ENCODE measurements around the gene PCDH7.

PCDH7 gene, protein sequence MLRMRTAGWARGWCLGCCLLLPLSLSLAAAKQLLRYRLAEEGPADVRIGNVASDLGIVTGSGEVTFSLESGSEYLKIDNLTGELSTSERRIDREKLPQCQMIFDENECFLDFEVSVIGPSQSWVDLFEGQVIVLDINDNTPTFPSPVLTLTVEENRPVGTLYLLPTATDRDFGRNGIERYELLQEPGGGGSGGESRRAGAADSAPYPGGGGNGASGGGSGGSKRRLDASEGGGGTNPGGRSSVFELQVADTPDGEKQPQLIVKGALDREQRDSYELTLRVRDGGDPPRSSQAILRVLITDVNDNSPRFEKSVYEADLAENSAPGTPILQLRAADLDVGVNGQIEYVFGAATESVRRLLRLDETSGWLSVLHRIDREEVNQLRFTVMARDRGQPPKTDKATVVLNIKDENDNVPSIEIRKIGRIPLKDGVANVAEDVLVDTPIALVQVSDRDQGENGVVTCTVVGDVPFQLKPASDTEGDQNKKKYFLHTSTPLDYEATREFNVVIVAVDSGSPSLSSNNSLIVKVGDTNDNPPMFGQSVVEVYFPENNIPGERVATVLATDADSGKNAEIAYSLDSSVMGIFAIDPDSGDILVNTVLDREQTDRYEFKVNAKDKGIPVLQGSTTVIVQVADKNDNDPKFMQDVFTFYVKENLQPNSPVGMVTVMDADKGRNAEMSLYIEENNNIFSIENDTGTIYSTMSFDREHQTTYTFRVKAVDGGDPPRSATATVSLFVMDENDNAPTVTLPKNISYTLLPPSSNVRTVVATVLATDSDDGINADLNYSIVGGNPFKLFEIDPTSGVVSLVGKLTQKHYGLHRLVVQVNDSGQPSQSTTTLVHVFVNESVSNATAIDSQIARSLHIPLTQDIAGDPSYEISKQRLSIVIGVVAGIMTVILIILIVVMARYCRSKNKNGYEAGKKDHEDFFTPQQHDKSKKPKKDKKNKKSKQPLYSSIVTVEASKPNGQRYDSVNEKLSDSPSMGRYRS (N-terminal part only)

DNA sequence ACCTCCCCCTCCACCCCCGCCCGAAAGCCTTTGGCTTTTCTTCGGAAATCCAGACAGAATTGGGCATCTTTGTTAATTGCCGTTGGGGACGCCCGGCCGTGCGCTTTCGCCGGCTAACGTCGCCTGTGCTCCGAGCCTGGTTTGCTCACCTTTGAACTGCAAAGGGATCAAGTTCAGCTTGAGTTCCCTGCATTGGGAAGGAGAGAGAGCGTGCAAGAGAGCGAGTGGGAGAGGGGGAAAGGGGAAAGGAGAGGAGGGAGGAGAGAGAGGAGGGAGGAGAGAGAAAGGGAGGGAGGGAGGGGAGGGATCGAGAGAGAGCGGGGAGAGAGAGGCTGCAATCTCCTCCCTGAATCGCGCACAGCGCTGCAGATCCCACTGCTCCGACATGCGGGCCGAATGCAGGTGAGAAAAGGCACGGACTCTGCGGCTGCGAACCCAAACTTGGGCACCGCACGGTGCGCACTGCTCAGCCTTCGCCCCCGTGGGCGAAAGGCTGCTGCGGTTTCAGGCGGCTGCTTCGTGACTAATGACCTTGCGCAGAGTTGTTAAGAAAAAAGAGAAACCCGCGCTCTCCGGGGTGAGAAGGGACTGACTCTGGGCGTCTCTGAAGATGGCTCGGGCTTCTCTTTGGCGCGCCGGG is at the start of gene PCDH7:
Gene PCDH7, plus strand, starts transcription at position 349 of the 640 bp plus-strand sequence. CDS start 1,054 bp downstream, outside the sequence.
- DNase-seq, result no peak

DNA sequence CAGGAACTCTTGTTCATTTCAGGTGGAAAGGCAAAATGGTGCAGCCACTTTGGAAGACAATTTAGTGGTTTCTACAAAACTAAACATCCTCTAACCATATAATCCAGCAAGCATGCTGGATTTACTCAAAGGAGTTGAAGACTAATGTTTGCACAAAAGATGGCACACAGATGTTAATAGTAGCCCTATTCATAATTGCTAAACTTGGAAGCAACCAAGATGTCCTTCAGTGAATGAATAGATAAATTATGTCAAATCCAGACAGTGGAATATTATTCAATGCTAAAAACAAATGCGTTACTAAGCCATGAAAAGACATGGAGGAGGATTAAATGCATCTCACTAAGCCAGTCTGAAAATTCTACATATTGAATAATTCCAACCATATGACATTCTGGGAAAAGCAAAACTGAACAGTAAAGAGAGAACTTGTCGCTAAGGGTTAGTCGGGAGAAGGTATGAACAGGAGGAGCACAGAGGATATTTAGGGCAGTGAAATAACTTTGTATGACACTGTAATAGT is 48.2 kb upstream of the PCDH7 start:
- DNase-seq, result no peak

DNA sequence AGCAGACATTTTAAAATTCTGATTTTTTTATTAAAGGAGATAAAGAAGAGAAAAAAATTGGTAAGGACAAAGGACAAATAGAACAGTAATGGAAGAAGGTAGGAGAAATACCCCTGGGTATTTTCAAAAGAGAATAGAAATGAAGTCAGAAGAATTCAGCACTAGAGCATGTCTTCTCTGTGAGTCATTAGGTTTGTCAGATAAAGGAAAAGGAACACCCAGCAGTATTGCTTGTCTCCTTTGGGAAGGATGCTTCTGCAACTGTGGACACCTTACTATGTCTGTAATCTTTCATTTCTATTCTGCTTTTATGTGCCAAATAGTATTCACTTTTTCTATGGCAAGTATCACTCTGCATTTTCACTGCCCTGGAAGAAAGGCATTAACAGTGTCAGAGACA is 24.0 kb upstream of the PCDH7 start:
- no peak for DNase-seq

DNA sequence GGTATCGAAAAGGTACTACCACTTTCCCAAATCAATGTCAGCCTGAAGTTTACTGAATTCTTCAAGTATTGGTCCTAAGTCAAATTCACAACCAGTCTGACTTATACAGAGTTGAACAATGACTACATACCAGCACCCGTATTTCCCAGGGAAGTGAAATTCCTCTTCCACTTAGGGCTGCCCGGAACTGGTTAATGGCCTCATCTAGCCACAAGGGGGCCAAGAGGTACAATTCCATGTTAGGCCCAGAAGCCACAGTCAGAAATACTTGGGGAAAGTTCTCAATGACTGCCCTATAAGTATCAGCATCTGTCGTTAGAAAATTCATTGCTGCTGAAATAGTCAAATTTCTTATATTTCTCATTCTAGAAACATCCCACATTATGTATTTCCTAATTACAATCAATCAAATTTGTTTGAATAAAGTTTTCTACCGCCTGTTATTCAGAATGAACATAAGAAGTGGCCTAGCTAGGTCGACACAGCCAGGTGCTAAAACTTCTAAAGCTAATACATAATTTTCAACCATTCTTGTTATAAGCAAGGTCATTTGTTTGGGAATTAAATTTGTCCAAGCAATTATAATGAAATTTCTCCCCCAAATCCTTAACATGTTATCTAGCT is 5.6 kb upstream of the PCDH7 start:
- DNase-seq, result no peak

DNA sequence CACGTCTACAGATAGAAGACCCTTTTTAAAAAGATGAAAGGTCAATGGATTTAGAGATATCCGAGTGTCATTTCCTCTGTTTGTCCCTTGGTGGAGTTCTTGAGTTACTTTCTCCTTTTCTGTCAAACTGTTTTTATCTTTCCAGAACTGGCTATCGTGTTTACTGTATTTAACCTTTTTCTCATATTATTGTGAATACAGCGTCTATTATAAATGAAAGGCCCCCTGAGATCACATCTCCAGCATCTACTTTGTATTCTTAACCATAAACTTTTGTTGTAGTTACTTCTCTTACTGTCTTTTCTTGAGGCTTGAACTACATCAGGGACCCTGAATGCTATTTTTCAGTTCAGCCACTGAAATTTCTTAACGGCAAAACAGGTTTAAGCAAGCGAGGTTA is 4.0 kb upstream of the PCDH7 start:
- no peak for DNase-seq

DNA sequence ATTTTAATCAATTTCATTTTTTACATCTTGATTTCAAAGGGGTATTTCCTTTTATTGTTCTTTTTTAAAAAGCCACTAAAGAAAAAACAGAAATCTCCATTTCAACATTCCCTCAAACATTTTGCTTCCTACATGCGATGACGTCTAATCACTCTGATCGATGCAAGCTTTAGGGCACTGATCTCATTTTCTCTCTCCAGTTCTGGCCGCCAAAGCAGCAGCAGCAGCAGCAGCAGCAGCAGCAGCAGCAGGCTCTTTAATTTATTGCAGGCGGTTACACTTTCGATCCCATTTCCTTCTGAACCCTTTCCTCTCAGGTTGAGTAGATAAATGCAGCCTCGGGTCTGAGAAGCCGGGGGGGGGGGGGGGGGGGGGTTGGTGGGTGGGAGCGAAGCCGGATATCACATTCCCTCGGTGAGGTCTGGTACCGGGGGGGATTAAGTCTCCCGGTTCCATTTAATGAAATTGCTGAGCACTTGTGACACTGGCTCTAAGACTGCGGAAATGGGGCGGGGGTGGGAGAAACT is 3.4 kb upstream of the PCDH7 start:
- DNase-seq, result no peak

DNA sequence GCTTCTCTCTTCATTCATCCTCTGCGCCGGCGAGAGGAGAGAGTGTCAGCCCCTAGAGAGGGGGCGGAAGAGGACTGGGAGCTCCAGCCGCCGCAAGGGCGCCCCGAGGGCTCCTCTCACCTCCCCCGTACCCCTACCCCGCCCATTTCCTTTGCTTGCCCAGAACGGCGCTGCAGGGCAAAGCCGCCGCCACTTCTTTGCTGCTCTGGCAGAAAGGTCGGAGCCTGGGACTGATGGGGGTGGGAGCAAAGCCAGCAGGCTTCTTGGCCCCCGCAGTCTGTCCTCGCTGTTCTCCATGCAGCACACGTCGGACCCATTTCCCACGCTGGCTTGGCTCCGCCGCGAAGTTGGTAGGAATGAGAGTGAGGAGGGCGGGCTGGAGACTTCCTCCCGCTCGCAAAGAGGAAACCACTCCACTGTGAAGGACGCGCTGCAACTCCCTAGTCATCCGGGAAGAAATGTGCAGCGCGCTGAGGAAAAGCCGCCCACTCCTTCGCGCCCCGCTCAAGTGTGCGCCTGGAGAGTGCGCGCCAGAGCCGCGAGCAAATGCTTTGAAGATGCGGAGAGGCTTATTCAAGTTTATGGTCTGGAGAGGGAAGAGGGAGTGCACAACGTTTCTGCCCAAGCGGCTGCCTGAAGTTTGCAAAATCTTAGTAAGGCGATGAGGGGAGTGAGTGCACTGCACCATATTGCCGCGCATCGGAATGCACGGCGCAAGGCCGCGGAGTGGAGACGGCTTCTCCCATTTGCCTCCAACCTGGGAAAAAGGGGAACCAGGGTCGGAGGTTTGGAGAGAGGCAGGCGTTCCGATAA is 2.8 kb upstream of the PCDH7 start:
- DNase-seq, result no peak

DNA sequence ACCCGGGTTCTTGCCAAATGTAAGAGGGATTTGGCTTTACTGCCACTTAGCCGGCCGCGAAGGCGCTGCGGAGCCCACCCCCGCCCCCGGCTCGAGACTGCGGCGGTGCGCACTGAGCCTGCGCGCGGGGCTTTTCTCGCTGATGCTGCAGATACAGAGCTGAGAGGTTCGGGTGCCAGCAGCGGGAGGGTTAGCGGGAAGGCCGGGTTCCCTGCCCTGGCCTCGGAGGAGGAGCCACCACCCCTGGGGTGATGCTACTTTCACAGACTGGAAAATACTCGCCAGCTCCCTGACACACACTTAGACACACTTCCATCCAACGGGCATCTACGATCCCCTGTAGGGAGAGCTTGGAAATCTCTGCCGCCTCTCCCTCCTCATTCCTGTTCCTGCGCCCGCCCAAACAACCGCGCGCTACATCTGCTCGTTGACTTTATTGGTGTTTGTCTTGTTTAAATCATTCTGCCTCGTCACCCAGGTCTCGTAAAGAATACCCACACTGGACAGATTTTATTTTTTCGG is 2.1 kb upstream of the PCDH7 start:
- DNase-seq, result no peak

DNA sequence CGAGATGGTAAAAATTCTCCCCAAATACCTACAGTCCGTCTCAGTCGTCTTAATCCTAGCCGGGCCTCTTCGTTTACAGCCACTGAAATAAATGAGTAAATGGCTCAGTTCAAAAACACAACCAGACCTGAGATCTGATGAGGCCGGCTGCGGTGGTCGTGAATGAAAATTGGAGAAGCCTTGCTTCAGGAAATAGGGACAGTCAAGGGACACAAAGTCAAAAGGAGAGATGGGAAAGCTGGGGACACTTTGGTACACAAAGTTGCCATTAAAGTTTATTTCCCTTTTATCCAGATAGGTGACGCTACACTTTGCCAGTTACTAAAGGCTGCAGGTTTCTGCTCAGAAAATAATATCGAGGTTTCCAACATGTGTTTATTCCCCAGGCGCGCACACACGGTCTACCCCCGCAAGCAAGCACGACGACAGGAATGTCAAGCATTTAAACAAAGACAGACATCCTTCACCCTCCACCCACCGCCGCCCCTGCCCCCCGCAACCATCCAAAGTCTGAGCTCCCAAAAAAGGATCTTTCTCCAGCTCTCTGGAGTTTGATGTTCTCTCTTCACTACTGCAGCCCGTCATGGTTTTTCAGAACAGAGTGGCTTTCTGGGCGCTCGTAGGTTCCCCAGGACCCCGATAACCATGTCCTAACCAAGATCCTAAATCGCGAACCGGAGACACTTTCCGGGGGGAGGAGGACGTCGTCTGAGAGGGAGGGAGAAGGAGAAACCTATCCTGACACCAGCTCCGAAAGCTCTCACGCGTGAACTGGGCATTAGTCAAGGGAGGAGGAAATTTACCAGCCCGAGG is 1.3 kb upstream of the PCDH7 start:
- no peak for DNase-seq

DNA sequence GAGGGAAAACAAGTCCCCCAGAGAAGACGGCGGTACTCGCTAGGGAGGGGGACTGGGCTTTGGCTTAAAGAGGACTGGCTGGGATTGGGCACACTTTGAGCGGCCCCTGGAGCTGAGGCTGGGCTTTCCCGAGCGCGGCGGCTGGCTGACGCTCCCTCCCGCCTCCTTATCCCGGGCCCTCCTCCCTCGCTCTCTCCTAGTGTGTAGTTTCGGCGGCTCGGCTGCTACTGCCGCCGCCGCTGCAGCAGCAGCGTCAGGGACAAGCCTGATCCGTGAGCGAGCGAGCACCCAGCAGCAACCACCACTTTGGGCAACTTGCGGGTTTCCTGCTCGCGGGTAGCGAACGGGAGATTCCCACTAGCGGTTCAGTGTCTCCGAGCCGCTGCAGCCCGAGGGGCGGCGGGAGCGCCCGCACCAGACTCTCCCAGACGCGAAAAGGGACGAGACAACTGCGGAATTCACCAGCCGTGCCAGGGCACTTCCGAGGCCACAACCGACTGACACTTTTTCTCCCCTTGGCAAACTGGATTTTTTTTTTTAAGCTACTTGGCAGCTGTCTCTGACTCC is 632 bp upstream of the PCDH7 start:
- DNase-seq, result no peak

DNA sequence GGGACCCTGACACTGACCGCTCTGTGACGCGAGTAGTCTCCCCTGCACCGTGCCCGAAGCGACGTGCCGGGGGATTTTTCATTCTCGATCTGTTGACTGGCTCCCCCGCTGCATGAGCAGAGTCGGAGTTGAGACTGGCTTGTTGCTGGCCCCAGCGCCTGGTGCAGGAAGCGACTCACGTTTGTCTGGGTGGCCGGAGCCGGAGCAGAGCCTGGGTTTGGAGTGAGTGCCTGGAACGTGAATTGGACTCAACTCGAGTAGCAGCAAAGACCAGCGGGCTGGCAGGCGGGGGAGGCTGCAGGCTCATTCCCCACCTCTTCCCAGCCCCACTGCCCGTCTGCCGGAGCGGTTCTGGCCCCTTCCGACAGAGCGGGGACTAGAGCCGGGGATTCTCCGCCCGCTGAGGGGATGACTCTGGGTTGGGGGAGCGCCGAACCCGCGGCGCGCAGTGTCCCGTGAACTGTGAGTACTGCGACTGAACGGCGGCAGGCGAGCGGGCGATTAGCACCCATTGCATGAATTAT is 554 bp downstream of the PCDH7 start:
- no peak for DNase-seq

DNA sequence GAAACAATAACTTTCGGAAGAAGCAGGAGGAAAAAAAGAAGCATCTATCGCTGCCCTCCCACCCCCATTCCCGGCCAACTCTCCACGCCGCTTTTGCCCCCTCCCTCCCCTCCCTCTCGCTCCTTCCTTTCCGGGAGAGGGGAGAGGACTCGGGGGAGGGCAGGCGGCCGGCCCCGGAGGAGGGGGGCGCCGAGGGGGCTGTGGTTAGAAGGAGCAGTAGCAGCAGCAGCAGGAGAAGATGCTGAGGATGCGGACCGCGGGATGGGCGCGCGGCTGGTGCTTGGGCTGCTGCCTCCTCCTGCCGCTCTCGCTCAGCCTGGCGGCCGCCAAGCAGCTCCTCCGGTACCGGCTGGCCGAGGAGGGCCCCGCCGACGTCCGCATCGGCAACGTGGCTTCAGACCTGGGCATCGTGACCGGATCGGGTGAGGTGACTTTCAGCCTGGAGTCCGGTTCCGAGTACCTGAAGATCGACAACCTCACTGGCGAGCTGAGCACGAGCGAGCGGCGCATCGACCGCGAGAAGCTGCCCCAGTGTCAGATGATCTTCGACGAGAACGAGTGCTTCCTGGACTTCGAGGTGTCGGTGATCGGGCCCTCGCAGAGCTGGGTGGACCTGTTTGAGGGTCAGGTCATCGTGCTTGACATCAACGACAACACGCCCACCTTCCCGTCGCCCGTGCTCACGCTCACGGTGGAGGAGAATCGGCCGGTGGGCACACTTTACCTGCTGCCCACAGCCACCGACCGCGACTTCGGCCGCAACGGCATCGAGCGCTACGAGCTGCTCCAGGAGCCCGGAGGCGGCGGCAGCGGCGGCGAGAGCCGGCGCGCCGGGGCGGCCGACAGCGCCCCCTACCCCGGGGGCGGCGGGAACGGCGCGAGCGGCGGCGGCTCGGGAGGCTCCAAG is 1.3 kb downstream of the PCDH7 start:
- no peak for DNase-seq

DNA sequence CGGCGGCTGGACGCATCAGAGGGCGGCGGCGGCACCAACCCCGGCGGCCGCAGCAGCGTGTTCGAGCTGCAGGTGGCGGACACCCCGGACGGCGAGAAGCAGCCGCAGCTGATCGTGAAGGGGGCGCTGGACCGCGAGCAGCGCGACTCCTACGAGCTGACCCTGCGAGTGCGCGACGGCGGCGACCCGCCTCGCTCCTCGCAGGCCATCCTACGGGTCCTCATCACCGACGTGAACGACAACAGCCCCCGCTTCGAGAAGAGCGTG is 1.9 kb downstream of the PCDH7 start:
- DNase-seq, result no peak

DNA sequence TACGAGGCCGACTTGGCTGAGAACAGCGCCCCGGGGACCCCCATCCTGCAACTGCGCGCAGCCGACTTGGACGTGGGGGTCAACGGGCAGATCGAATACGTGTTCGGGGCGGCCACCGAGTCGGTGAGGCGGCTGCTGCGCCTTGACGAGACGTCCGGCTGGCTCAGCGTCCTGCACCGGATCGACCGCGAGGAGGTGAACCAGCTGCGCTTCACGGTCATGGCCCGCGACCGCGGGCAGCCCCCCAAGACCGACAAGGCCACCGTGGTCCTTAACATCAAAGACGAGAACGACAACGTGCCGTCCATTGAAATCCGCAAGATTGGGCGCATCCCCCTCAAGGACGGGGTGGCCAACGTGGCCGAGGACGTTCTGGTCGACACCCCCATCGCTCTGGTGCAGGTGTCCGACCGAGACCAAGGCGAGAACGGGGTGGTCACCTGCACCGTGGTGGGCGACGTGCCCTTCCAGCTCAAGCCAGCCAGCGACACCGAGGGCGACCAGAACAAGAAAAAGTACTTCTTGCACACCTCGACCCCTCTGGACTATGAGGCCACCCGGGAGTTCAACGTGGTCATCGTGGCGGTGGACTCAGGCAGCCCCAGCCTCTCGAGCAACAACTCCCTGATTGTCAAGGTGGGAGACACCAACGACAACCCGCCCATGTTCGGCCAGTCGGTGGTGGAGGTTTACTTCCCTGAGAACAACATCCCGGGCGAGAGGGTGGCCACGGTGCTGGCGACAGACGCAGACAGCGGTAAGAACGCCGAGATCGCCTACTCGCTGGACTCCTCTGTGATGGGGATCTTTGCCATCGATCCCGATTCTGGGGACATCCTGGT is 2.4 kb downstream of the PCDH7 start:
- no peak for DNase-seq

DNA sequence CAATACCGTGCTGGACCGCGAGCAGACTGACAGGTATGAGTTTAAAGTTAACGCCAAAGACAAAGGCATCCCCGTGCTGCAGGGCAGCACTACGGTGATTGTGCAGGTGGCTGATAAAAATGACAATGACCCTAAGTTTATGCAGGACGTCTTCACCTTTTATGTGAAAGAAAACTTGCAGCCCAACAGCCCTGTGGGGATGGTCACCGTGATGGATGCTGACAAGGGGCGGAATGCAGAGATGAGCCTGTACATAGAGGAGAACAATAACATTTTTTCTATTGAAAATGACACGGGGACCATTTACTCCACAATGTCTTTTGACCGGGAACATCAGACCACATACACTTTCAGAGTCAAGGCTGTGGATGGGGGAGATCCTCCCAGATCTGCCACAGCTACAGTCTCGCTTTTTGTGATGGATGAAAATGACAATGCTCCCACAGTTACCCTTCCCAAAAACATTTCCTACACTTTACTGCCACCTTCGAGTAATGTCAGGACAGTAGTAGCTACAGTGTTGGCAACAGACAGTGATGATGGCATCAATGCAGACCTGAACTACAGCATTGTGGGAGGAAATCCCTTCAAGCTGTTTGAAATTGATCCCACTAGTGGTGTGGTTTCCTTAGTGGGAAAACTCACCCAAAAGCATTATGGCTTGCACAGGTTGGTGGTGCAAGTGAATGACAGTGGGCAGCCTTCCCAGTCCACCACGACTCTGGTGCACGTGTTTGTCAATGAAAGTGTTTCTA is 3.2 kb downstream of the PCDH7 start:
- no peak for DNase-seq

DNA sequence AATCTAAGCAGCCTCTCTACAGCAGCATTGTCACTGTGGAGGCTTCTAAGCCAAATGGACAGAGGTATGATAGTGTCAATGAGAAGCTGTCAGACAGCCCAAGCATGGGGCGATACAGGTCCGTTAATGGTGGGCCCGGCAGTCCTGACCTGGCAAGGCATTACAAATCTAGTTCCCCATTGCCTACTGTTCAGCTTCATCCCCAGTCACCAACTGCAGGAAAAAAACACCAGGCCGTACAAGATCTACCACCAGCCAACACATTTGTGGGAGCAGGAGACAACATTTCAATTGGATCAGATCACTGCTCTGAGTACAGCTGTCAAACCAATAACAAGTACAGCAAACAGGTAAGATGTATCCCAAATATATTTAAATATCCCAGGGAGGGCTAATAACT is 4.1 kb downstream of the PCDH7 start:
- no peak for DNase-seq

DNA sequence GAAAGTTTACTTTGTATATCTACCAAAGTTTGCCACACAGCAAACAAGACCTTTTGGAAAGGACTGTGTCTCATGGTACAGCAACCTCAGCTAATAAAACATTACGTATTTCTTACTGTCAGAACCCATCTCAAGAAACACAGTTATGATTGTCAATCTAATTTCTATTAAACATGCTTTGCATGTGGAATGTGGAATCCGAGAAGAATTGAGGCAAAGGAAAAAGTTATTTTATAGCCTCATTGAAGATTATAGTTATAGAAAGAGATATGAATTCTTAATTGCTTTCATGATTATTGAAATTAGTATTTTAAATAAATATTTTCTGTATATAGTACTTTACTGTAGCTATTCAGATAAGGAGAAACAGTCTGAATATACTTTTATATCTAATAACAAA is 5.4 kb downstream of the PCDH7 start:
- DNase-seq, result no peak

Measured in CD4-positive, alpha-beta T cell treated with Interleukin-12 subunit alpha and Interleukin-12 subunit beta, for 1 hour (primary cell).